Activated T-cell treated with anti-CD3 and anti-CD28 coated beads, Interleukin-2, amount 50 U/mL, for 4 hours (primary cell): Measurements from ENCODE around the gene NKAPL. TPM values are rescaled to one million over a fixed set of nuclear protein-coding genes. Genes with fewer than 3 reads are reported as not detected.
"Not testable (repeated sequence)": the region's sequence is repeated elsewhere in the genome, so short reads cannot be mapped to it uniquely, and the experiment has no call there.

Source experiments
- ATAC-seq, 2 donors: fragments of 200-7000 bp; cut with Tn5 transposase; one replicate each; pipeline ENCODE4 v1.10.0; 2021
- DNase-seq: peaks from one replicate; pipeline ENCODE4 v3.0.0-alpha.2; 2020
- H3K27me3 Mint-ChIP-seq: one replicate; pipeline ENCODE4 v1.8.0; 2021; ENCODE audit warnings: low read depth, mixed read lengths
- H3K36me3 Mint-ChIP-seq: one replicate; pipeline ENCODE4 v1.8.0; 2022; ENCODE audit warnings: mixed read lengths; ENCODE audit not compliant: insufficient read depth
- H3K4me1 Mint-ChIP-seq: one replicate; pipeline ENCODE4 v1.8.0; 2021; ENCODE audit warnings: low read depth, mixed read lengths
- H3K4me3 Mint-ChIP-seq: one replicate; pipeline ENCODE4 v1.8.0; 2021; ENCODE audit warnings: mild to moderate bottlenecking, moderate library complexity, mixed read lengths
- H3K9me3 Mint-ChIP-seq: one replicate; pipeline ENCODE4 v1.8.0; 2021; ENCODE audit warnings: mixed read lengths
- total RNA-seq, 3 donors: library from RNA; stranded (reverse); gene quantifications; one replicate each; pipeline ENCODE4 v1.2.1, GENCODE V29; 2021

The NKAPL gene
- total RNA-seq, 3 donors from 2014 or later = 0.16 to 0.35 (median 0.32) TPM

- not testable (repeated sequence) for DNase-seq, H3K4me3 Mint-ChIP-seq, H3K9me3 Mint-ChIP-seq, H3K36me3 Mint-ChIP-seq, ATAC-seq
- Mint-ChIP-seq H3K4me1 (peaks cover 22% of the 10 kb centered on the region), H3K27me3 (peaks cover 23% of the 10 kb centered on the region)
These were observed 47.3 kb downstream of the NKAPL start for GRCh38 chr6:28306363-28306762.

Other genes with a start within 250 kb of the NKAPL start
- 1 to 10 TPM; 2.0 to 2.1 (median 2.0) TPM for gene ZNF165, start 178.7 kb upstream of the NKAPL start, total RNA-seq
- gene ZSCAN16, start 134.7 kb upstream of the NKAPL start, total RNA-seq = 1 to 10 TPM; 3.8 to 4.7 (median 3.9) TPM
- 10 to 100 TPM; 10.0 to 12.4 (median 11.4) TPM for gene ZKSCAN8, start 117.4 kb upstream of the NKAPL start, total RNA-seq
- 1 to 10 TPM; 2.0 to 3.4 (median 2.3) TPM for gene ZSCAN9, start 34.0 kb upstream of the NKAPL start, total RNA-seq
- 1 to 10 TPM; 3.4 to 4.2 (median 3.8) TPM for gene ZKSCAN4, start 7.0 kb upstream of the NKAPL start, total RNA-seq
- gene ZSCAN26, start 7.8 kb downstream of the NKAPL start, total RNA-seq = 1 to 10 TPM; 5.5 to 6.7 (median 6.5) TPM
- 1 to 10 TPM; 1.7 to 2.7 (median 2.3) TPM for gene PGBD1, start 22.3 kb downstream of the NKAPL start, total RNA-seq
- 1 to 10 TPM in 1 of 3 donors, under 1 TPM in 2; 0.76 to 1.5 (median 0.83) TPM for gene ZSCAN31, start 76.9 kb downstream of the NKAPL start, total RNA-seq
- 1 to 10 TPM; 1.9 to 2.4 (median 2.3) TPM for gene ZKSCAN3, start 90.7 kb downstream of the NKAPL start, total RNA-seq
- gene ZSCAN12, start 140.4 kb downstream of the NKAPL start, total RNA-seq = 1 to 10 TPM; 2.7 to 2.8 (median 2.7) TPM
- under 1 TPM; 0.46 to 0.76 (median 0.69) TPM for gene ZSCAN23, start 184.2 kb downstream of the NKAPL start, total RNA-seq